Measurements from ENCODE around the gene HOXA3.

- TF ChIP-seq CTCF (IDR thresholded peaks at IDR 0.05) (no peak), POLR2A (IDR thresholded peaks at IDR 0.05) (no peak)
These were observed 33.8 kb downstream of the HOXA3 start for GRCh38 chr7:27118580-27118979.

All from gastroesophageal sphincter (tissue), 3 donors.